NT2/D1 (cell line): ENCODE data around the gene TENT4B.

Source experiments
- YY1 ChIP-seq: IDR thresholded peaks from 2 replicates; pipeline ENCODE4 v1.6.1; 2011; ENCODE audit not compliant: insufficient read length, insufficient read depth
- ZNF274 ChIP-seq: IDR thresholded peaks from 2 replicates; pipeline ENCODE4 v1.6.1; 2011; ENCODE audit warnings: mild to moderate bottlenecking, low read depth, low read length

GRCh38 chr16:50216231-50216630 lies 63.1 kb downstream of the TENT4B start:
- TF ChIP-seq YY1 (no peak), ZNF274 (no peak)
